IMR-90 (cell line): ENCODE results near the gene TNFRSF14. TPM values are rescaled to one million over a fixed set of nuclear protein-coding genes. Genes with fewer than 3 reads are reported as not detected.

ENCODE experiments used
- ATAC-seq: fragments of 200-7000 bp; cut with Tn5 transposase; 2 replicates; pipeline ENCODE4 v1.9.1; 2020; ENCODE audit warnings: low read depth, mild to moderate bottlenecking, moderate library complexity
- BruUV-seq: library from RNA; stranded (reverse); fragments of 400-500 nt; replicated peaks from 2 replicates; lab custom pipeline; 2021; lab: Mats Ljungman, UMichigan
- CTCF ChIA-PET: fragments of 300-600 bp; formaldehyde crosslinking; extraction: SDS; loops from one replicate; lab custom pipeline; 2021; ENCODE audit warnings: antibody characterized with exemption; lab: Yijun Ruan, JAX
- POLR2A ChIA-PET: fragments of 300-600 bp; sonication (Branson Sonifier 250); formaldehyde crosslinking; loops from one replicate; lab custom pipeline; 2022; ENCODE audit warnings: antibody characterized with exemption; ENCODE audit not compliant: unreplicated experiment; lab: Charles Lee
- DNase-seq: peaks from one replicate; pipeline ENCODE4 v3.0.0; 2013
- H2AFZ ChIP-seq: replicated peaks from 2 replicates; pipeline ENCODE3; 2013; ENCODE audit warnings: low read length, mild to moderate bottlenecking; ENCODE audit not compliant: poor library complexity
- H2AK5ac ChIP-seq: 2 replicates; pipeline ENCODE4 v1.6.1; 2013; ENCODE audit warnings: low read depth, low read length, inconsistent platforms
- H2AK9ac ChIP-seq: replicated peaks from 2 replicates; pipeline ENCODE3; 2013; ENCODE audit warnings: mild to moderate bottlenecking, low read depth, low read length, moderate library complexity; ENCODE audit not compliant: poor library complexity
- H2BK120ac ChIP-seq: 2 replicates; pipeline ENCODE4 v1.6.1; 2013; ENCODE audit warnings: low read depth, low read length, inconsistent platforms
- H2BK15ac ChIP-seq: 3 replicates; pipeline ENCODE4 v1.6.1; 2013; ENCODE audit warnings: low read depth, low read length, inconsistent platforms
- H2BK20ac ChIP-seq: 2 replicates; pipeline ENCODE4 v1.6.1; 2013; ENCODE audit warnings: low read depth, mild to moderate bottlenecking, inconsistent platforms, low read length, moderate library complexity
- H2BK5ac ChIP-seq: 2 replicates; pipeline ENCODE4 v1.6.1; 2013; ENCODE audit warnings: mild to moderate bottlenecking, low read depth, low read length, inconsistent platforms; ENCODE audit not compliant: poor library complexity, severe bottlenecking
- H3K14ac ChIP-seq: replicated peaks from 2 replicates; pipeline ENCODE4 v1.6.1; 2013; ENCODE audit warnings: low read depth, low read length, inconsistent platforms
- H3K18ac ChIP-seq: 2 replicates; pipeline ENCODE4 v1.6.1; 2013; ENCODE audit warnings: low read depth, low read length, control low read depth
- H3K23ac ChIP-seq: 2 replicates; pipeline ENCODE4 v1.6.1; 2013; ENCODE audit warnings: low read depth, low read length, inconsistent platforms
- H3K27ac ChIP-seq: 2 replicates; pipeline ENCODE4 v1.5.1; 2013; ENCODE audit warnings: mild to moderate bottlenecking, control low read depth, low read length; ENCODE audit not compliant: insufficient read depth
- H3K27me3 ChIP-seq: 2 replicates; pipeline ENCODE4 v1.6.1; 2013; ENCODE audit warnings: low read length; ENCODE audit not compliant: control insufficient read depth, insufficient read depth
- H3K36me3 ChIP-seq: 2 replicates; pipeline ENCODE4 v1.6.1; 2013; ENCODE audit warnings: low read length, mixed read lengths; ENCODE audit not compliant: control insufficient read depth, insufficient read depth
- H3K4ac ChIP-seq: 2 replicates; pipeline ENCODE4 v1.6.1; 2013; ENCODE audit warnings: low read depth, low read length, inconsistent platforms
- H3K4me1 ChIP-seq: 2 replicates; pipeline ENCODE4 v1.6.1; 2013; ENCODE audit warnings: low read length, mixed read lengths; ENCODE audit not compliant: control insufficient read depth, insufficient read depth
- H3K4me2 ChIP-seq: 2 replicates; pipeline ENCODE4 v1.6.1; 2013; ENCODE audit warnings: low read depth, mild to moderate bottlenecking, control low read depth, low read length, moderate library complexity
- H3K4me3 ChIP-seq: 2 replicates; pipeline ENCODE4 v1.5.1; 2013; ENCODE audit warnings: low read depth, mild to moderate bottlenecking, control low read depth, low read length, moderate library complexity; ENCODE audit not compliant: insufficient read depth
- H3K56ac ChIP-seq: 2 replicates; pipeline ENCODE4 v1.6.1; 2013; ENCODE audit warnings: low read length, inconsistent platforms; ENCODE audit not compliant: insufficient read depth; ENCODE audit errors: extremely low read depth
- H3K79me1 ChIP-seq, 2 experiments: 2 replicates each; pipeline ENCODE4 v1.6.1; 2013; ENCODE audit warnings: low read length in 2 of 2, inconsistent platforms in 1 of 2, low read depth in 1 of 2
- H3K9ac ChIP-seq: 2 replicates; pipeline ENCODE4 v1.6.1; 2013; ENCODE audit warnings: low read depth, low read length, control low read depth
- H3K9me1 ChIP-seq: 2 replicates; pipeline ENCODE4 v1.6.1; 2013; ENCODE audit warnings: low read length, inconsistent platforms; ENCODE audit not compliant: insufficient read depth
- H3K9me3 ChIP-seq: 2 replicates; pipeline ENCODE4 v1.6.1; 2013; ENCODE audit warnings: low read length; ENCODE audit not compliant: control insufficient read depth, insufficient read depth
- H4K20me1 ChIP-seq: 2 replicates; pipeline ENCODE4 v1.6.1; 2013; ENCODE audit warnings: low read length, inconsistent platforms; ENCODE audit not compliant: insufficient read depth
- H4K5ac ChIP-seq: 2 replicates; pipeline ENCODE4 v1.6.1; 2013; ENCODE audit warnings: mild to moderate bottlenecking, low read depth, low read length, control low read depth
- H4K8ac ChIP-seq, 2 experiments: 2 replicates each; pipeline ENCODE4 v1.6.1; 2013; ENCODE audit warnings: low read depth in 2 of 2, low read length in 2 of 2, control low read depth in 1 of 2, inconsistent platforms in 1 of 2
- H4K91ac ChIP-seq: 2 replicates; pipeline ENCODE4 v1.6.1; 2013; ENCODE audit warnings: low read depth, low read length, inconsistent platforms; ENCODE audit not compliant: insufficient read depth
- BHLHE40 ChIP-seq: fragments of 150-350 bp; IDR thresholded peaks from 2 replicates; pipeline ENCODE4 v1.6.1; 2016; ENCODE audit warnings: mild to moderate bottlenecking, low read depth, low read length
- CEBPB ChIP-seq: IDR thresholded peaks from 2 replicates; pipeline ENCODE4 v1.6.1; 2012; ENCODE audit warnings: low read depth, low read length, improper control_type of control experiment
- CHD1 ChIP-seq: IDR thresholded peaks from 2 replicates; pipeline ENCODE4 v1.6.1; 2012; ENCODE audit warnings: low read depth, low read length, improper control_type of control experiment
- FOS ChIP-seq: fragments of 150-350 bp; IDR thresholded peaks from 2 replicates; pipeline ENCODE4 v1.6.1; 2016; ENCODE audit warnings: low read depth, low read length
- MAFK ChIP-seq: IDR thresholded peaks from 2 replicates; pipeline ENCODE4 v1.6.1; 2012; ENCODE audit warnings: low read depth, low read length, improper control_type of control experiment
- MAZ ChIP-seq: IDR thresholded peaks from 2 replicates; pipeline ENCODE4 v1.6.1; 2012; ENCODE audit warnings: low read depth, mild to moderate bottlenecking, low read length, improper control_type of control experiment, moderate library complexity, borderline replicate concordance
- MXI1 ChIP-seq: IDR thresholded peaks from 2 replicates; pipeline ENCODE4 v1.6.1; 2012; ENCODE audit warnings: low read depth, mild to moderate bottlenecking, low read length, moderate library complexity, borderline replicate concordance
- NFE2L2 ChIP-seq: fragments of 150-350 bp; IDR thresholded peaks from 2 replicates; pipeline ENCODE4 v1.6.1; 2016; ENCODE audit warnings: low read depth, mild to moderate bottlenecking, low read length
- POLR2A ChIP-seq: IDR thresholded peaks from 2 replicates; pipeline ENCODE4 v1.6.1; 2012; ENCODE audit warnings: mild to moderate bottlenecking, low read depth, low read length
- RAD21 ChIP-seq: IDR thresholded peaks from 2 replicates; pipeline ENCODE4 v1.6.1; 2012; ENCODE audit warnings: low read length, improper control_type of control experiment
- RCOR1 ChIP-seq: IDR thresholded peaks from 2 replicates; pipeline ENCODE4 v1.6.1; 2012; ENCODE audit warnings: mild to moderate bottlenecking, low read length, improper control_type of control experiment; ENCODE audit not compliant: insufficient replicate concordance
- RFX5 ChIP-seq: IDR thresholded peaks from 2 replicates; pipeline ENCODE4 v1.8.0; 2012; ENCODE audit warnings: low read depth, mild to moderate bottlenecking, low read length, moderate library complexity
- SMC3 ChIP-seq: fragments of 150-350 bp; IDR thresholded peaks from 2 replicates; pipeline ENCODE4 v1.6.1; 2016; ENCODE audit warnings: low read depth, mild to moderate bottlenecking, antibody characterized with exemption, low read length, moderate library complexity
- WGBS, 2 experiments: methylation state at CpG; one replicate each; pipeline versions ENCODE4 v1.1.5 to v1.1.7; 2013; ENCODE audit warnings: missing lambda C conversion rate in 2 of 2; ENCODE audit not compliant: insufficient read length in 1 of 2; ENCODE audit errors: extremely low coverage in 2 of 2; 5-methylcytosine and 5-hydroxymethylcytosine counted together
- dilution Hi-C: fragments of 300-500 bp; cut with HindIII; formaldehyde crosslinking; loops from one replicate; pipeline ENCODE4 v1.14.3; 2018; ENCODE audit warnings: low sequenced_read_pairs; ENCODE audit not compliant: unreplicated experiment
- in situ Hi-C: fragments of 300-500 bp; cut with MboI; formaldehyde crosslinking; loops from 3 replicates; pipeline ENCODE4 v1.14.3; 2019; ENCODE audit warnings: low sequenced_read_pairs, inconsistent platforms, mixed read lengths
- intact Hi-C: fragments of 100-400 bp; cut with micrococcal nuclease; formaldehyde crosslinking; loops from 2 replicates; pipeline ENCODE4 v1.10.0; 2022
- polyA plus RNA-seq, 3 experiments: library from polyadenylated mRNA; depleted of rRNA; stranded (reverse); fragments of >200 nt; gene quantifications; 2 replicates each; pipeline ENCODE4 v1.2.3, GENCODE V29; 2012; ENCODE audit warnings: low replicate concordance in 1 of 3
- total RNA-seq: library from RNA; depleted of rRNA; stranded (reverse); fragments of >200 nt; gene quantifications from 2 replicates; pipeline ENCODE4 v1.2.3, GENCODE V29; 2012
- TF ChIP-seq, protein P1 (sequence below): fragments of 150-350 bp; IDR thresholded peaks from 2 replicates; pipeline ENCODE4 v1.6.1; 2016; ENCODE audit warnings: low read depth, mild to moderate bottlenecking, low read length, moderate library complexity, borderline replicate concordance
- TF ChIP-seq, protein P2 (sequence below): conservative IDR thresholded peaks from 2 replicates; pipeline ENCODE4 v1.5.1; 2012; ENCODE audit warnings: mild to moderate bottlenecking, low read depth, low read length, improper control_type of control experiment
- TF ChIP-seq, protein P3 (sequence below): fragments of 150-350 bp; IDR thresholded peaks from 2 replicates; pipeline ENCODE4 v1.6.1; 2017; ENCODE audit warnings: mild to moderate bottlenecking, antibody characterized with exemption, low read length, low read depth

Gene TNFRSF14
- total and polyA plus RNA-seq, 2 of the 4 experiments (the other 2 are of a cell fraction), result 1.3 to 4.2 TPM

DNA sequence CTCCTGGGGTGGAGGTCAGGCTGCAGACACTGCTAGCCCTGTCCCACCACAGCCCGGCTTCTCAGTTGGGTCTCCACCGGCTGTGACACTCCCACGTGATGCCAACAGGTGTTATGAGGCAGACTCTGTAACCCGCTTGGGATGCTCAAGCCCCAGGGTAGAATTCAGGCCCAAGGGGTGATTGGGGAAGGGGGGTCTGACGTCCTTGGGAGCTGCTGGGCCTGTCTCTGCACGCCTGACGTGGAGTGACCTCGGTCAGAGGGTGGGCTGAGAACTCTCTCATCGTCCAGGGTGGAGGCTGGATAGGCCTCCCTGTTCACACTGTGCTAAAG, 18.4 kb upstream of the TNFRSF14 start:
- H3K23ac ChIP-seq, result no peak overlapping the region
- no peak overlapping the region for H3K4ac ChIP-seq
- H3K4me3 ChIP-seq, result no peak overlapping the region
- H3K9ac ChIP-seq, result no peak overlapping the region
- no peak overlapping the region for H4K91ac ChIP-seq
- ChIA-PET POLR2A (no interaction called here), CTCF (no interaction called here)
- WGBS, 2 experiments, result 66% methylated on average over 4 of the region's 9 CpGs; no CpG with 5 or more reads in 1 of the 2 experiments
- dilution Hi-C loops (no loop called here), in situ Hi-C loops (loop anchor here (25.0 kb wide), 1 partner anchor 350 kb away; the partner anchor contains the start of gene FAAP20), intact Hi-C loops (no loop called here)
- no peaks in the 10 kb centered on the region for H4K20me1 ChIP-seq
- peaks cover 9% of the 10 kb centered on the region for H3K9me1 ChIP-seq
- no TSS peak for BruUV-seq
- H4K5ac ChIP-seq, result no peak overlapping the region
- no peak overlapping the region for H2BK15ac ChIP-seq
- no peak overlapping the region for H2BK120ac ChIP-seq
- no peak overlapping the region for H3K4me2 ChIP-seq
- H3K36me3 ChIP-seq, result no peaks in the 10 kb centered on the region
- H3K27me3 ChIP-seq, result peaks cover 3% of the 10 kb centered on the region; the same call in 1 of the 2 replicates
- peaks cover 12% of the 10 kb centered on the region for H3K4me1 ChIP-seq
- H3K9me3 ChIP-seq, result no peaks in the 10 kb centered on the region
- H4K8ac ChIP-seq, result no peak overlapping the region
- no peak for ATAC-seq
- H2BK5ac ChIP-seq, result no peak overlapping the region
- H3K18ac ChIP-seq, result no peak overlapping the region
- no peak overlapping the region for H3K14ac ChIP-seq
- no peak overlapping the region for H2AK9ac ChIP-seq
- no peaks in the 10 kb centered on the region for H3K79me1 ChIP-seq
- H2AFZ ChIP-seq, result no peak overlapping the region
- H2BK20ac ChIP-seq, result no peak overlapping the region
- no peak overlapping the region for H3K56ac ChIP-seq
- H3K27ac ChIP-seq, result no peak overlapping the region
- no peak overlapping the region for H2AK5ac ChIP-seq
- no peak for TF ChIP-seq POLR2A
- TF ChIP-seq RCOR1, result no peak
- TF ChIP-seq BHLHE40, result no peak
- no peak for TF ChIP-seq MAZ
- TF ChIP-seq RFX5, result no peak
- no peak for TF ChIP-seq SMC3
- TF ChIP-seq RAD21, result no peak
- TF ChIP-seq, protein P1, sequence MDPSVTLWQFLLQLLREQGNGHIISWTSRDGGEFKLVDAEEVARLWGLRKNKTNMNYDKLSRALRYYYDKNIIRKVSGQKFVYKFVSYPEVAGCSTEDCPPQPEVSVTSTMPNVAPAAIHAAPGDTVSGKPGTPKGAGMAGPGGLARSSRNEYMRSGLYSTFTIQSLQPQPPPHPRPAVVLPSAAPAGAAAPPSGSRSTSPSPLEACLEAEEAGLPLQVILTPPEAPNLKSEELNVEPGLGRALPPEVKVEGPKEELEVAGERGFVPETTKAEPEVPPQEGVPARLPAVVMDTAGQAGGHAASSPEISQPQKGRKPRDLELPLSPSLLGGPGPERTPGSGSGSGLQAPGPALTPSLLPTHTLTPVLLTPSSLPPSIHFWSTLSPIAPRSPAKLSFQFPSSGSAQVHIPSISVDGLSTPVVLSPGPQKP, result no peak
- TF ChIP-seq NFE2L2, result no peak
- TF ChIP-seq, protein P2, sequence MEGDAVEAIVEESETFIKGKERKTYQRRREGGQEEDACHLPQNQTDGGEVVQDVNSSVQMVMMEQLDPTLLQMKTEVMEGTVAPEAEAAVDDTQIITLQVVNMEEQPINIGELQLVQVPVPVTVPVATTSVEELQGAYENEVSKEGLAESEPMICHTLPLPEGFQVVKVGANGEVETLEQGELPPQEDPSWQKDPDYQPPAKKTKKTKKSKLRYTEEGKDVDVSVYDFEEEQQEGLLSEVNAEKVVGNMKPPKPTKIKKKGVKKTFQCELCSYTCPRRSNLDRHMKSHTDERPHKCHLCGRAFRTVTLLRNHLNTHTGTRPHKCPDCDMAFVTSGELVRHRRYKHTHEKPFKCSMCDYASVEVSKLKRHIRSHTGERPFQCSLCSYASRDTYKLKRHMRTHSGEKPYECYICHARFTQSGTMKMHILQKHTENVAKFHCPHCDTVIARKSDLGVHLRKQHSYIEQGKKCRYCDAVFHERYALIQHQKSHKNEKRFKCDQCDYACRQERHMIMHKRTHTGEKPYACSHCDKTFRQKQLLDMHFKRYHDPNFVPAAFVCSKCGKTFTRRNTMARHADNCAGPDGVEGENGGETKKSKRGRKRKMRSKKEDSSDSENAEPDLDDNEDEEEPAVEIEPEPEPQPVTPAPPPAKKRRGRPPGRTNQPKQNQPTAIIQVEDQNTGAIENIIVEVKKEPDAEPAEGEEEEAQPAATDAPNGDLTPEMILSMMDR, result no peak
- no peak for TF ChIP-seq CEBPB
- no peak for TF ChIP-seq MAFK
- no peak for TF ChIP-seq FOS
- no peak for TF ChIP-seq CHD1
- TF ChIP-seq, protein P3, sequence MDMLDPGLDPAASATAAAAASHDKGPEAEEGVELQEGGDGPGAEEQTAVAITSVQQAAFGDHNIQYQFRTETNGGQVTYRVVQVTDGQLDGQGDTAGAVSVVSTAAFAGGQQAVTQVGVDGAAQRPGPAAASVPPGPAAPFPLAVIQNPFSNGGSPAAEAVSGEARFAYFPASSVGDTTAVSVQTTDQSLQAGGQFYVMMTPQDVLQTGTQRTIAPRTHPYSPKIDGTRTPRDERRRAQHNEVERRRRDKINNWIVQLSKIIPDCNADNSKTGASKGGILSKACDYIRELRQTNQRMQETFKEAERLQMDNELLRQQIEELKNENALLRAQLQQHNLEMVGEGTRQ, result no peak
- no peak for TF ChIP-seq MXI1
- DNase-seq, result no peak
